Keratinocyte (primary cell): Measurements from ENCODE around the gene CCDC74A.
"Not testable (repeated sequence)": the region's sequence is repeated elsewhere in the genome, so short reads cannot be mapped to it uniquely, and the experiment has no call there.

Experiments used
- EZH2 ChIP-seq: IDR thresholded peaks from one replicate; pipeline ENCODE4 v1.6.1; 2012; ENCODE audit warnings: inconsistent platforms, mild to moderate bottlenecking, low read length, moderate library complexity
- TF ChIP-seq, protein P1 (sequence below), 3 experiments: IDR thresholded peaks in 1 of 3; conservative IDR thresholded peaks in 1 of 3; optimal IDR thresholded peaks in 1 of 3; 2 replicates in 2 of 3; 3 replicates in 1 of 3; pipeline versions ENCODE3 to v1.5.1; 2011; ENCODE audit warnings: low read length in 3 of 3, mild to moderate bottlenecking in 3 of 3, moderate library complexity in 2 of 3, control low read depth in 1 of 3, inconsistent platforms in 1 of 3; ENCODE audit not compliant: insufficient read depth in 2 of 3; ENCODE audit errors: extremely low read depth in 1 of 3

GRCh38 chr2:131538856-131539255 lies 11.2 kb downstream of the CCDC74A start:
- TF ChIP-seq, protein P1, sequence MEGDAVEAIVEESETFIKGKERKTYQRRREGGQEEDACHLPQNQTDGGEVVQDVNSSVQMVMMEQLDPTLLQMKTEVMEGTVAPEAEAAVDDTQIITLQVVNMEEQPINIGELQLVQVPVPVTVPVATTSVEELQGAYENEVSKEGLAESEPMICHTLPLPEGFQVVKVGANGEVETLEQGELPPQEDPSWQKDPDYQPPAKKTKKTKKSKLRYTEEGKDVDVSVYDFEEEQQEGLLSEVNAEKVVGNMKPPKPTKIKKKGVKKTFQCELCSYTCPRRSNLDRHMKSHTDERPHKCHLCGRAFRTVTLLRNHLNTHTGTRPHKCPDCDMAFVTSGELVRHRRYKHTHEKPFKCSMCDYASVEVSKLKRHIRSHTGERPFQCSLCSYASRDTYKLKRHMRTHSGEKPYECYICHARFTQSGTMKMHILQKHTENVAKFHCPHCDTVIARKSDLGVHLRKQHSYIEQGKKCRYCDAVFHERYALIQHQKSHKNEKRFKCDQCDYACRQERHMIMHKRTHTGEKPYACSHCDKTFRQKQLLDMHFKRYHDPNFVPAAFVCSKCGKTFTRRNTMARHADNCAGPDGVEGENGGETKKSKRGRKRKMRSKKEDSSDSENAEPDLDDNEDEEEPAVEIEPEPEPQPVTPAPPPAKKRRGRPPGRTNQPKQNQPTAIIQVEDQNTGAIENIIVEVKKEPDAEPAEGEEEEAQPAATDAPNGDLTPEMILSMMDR (optimal IDR thresholded peaks at IDR 0.05 in 1 of 3, IDR thresholded peaks at IDR 0.05 in 1 of 3, conservative IDR thresholded peaks at IDR 0.05 in 1 of 3; ENCODE audit: extremely low read depth in 1 of 3, insufficient read depth in 2 of 3, low read length in 3 of 3), result not testable (repeated sequence)
- not testable (repeated sequence) for TF ChIP-seq EZH2
